C1 segment of cervical spinal cord (tissue), 14 donors: ENCODE data around the gene SMYD3.
"Not testable (repeated sequence)": the region's sequence is repeated elsewhere in the genome, so short reads cannot be mapped to it uniquely, and the experiment has no call there.

Experiments used
- DNase-seq, 14 donors: peaks; one replicate each; lab custom pipeline; 2025; lab: John Stamatoyannopoulos, UW

The SMYD3 gene

GRCh38 chr1:246035060-246035541 lies 472.0 kb downstream of the SMYD3 start:
- DNase-seq = peak in 1 of 14 donors; percentile 43

- no peak for DNase-seq
These were observed 472.4 kb downstream of the SMYD3 start for GRCh38 chr1:246034630-246035029.

GRCh38 chr1:246032984-246033383 lies 474.1 kb downstream of the SMYD3 start:
- DNase-seq = no peak

- peak in 1 of 14 donors; percentile 76 for DNase-seq
These were observed 475.0 kb downstream of the SMYD3 start for GRCh38 chr1:246032031-246032551.

- no peak for DNase-seq
These were observed 477.5 kb downstream of the SMYD3 start for GRCh38 chr1:246029616-246030015.

- DNase-seq = not testable (repeated sequence)
These were observed 483.0 kb downstream of the SMYD3 start for GRCh38 chr1:246024118-246024517.

GRCh38 chr1:246020211-246020954 lies 486.7 kb downstream of the SMYD3 start:
- DNase-seq = no peak

GRCh38 chr1:246018146-246018545 lies 488.9 kb downstream of the SMYD3 start:
- no peak for DNase-seq

- DNase-seq = peak in 1 of 14 donors; percentile 56
These were observed 494.7 kb downstream of the SMYD3 start for GRCh38 chr1:246012341-246012740.

GRCh38 chr1:246010386-246010785 lies 496.7 kb downstream of the SMYD3 start:
- no peak for DNase-seq

- peak in 7 of 14 donors; percentile 6 to 52 (median 20) for DNase-seq
These were observed 498.7 kb downstream of the SMYD3 start for GRCh38 chr1:246008363-246008831.

- DNase-seq = no peak
These were observed 502.0 kb downstream of the SMYD3 start for GRCh38 chr1:246005067-246005466.

GRCh38 chr1:246004301-246004700 lies 502.8 kb downstream of the SMYD3 start:
- no peak for DNase-seq

- no peak for DNase-seq
These were observed 503.7 kb downstream of the SMYD3 start for GRCh38 chr1:246003442-246003730.

GRCh38 chr1:246002725-246003441 lies 504.2 kb downstream of the SMYD3 start:
- DNase-seq = peak in 12 of 14 donors; percentile 2 to 75 (median 52)

- no peak for DNase-seq
These were observed 505.2 kb downstream of the SMYD3 start for GRCh38 chr1:246001837-246002230.

GRCh38 chr1:246001142-246001836 lies 505.8 kb downstream of the SMYD3 start:
- DNase-seq = no peak

- DNase-seq = no peak
These were observed 506.5 kb downstream of the SMYD3 start for GRCh38 chr1:246000638-246001015.

- no peak for DNase-seq
These were observed 507.1 kb downstream of the SMYD3 start for GRCh38 chr1:245999697-246000637.

GRCh38 chr1:245997471-245998258 lies 509.4 kb downstream of the SMYD3 start:
- DNase-seq = peak in 1 of 14 donors; percentile 35
